Astrocyte of the cerebellum (primary cell): ENCODE results near the gene USP3.
"Not testable (repeated sequence)": the region's sequence is repeated elsewhere in the genome, so short reads cannot be mapped to it uniquely, and the experiment has no call there.

Experiments
- DNase-seq: peaks from one replicate; pipeline ENCODE4 v3.0.0-alpha.2; 2011; ENCODE audit warnings: low read depth
- H3K4me3 ChIP-seq: 2 replicates; pipeline ENCODE4 v1.5.1; 2011; ENCODE audit warnings: mild to moderate bottlenecking, low read depth, low read length, moderate library complexity
- in situ Hi-C: cut with HindIII; loops from 2 replicates; pipeline ENCODE4 v1.10.0; 2017; ENCODE audit warnings: low sequenced_read_pairs
- TF ChIP-seq, protein P1 (sequence below): IDR thresholded peaks from 2 replicates; pipeline ENCODE4 v1.5.1; 2012; ENCODE audit warnings: low read length, low read depth, moderate library complexity, mild to moderate bottlenecking; ENCODE audit errors: missing control alignments

The USP3 gene

DNA sequence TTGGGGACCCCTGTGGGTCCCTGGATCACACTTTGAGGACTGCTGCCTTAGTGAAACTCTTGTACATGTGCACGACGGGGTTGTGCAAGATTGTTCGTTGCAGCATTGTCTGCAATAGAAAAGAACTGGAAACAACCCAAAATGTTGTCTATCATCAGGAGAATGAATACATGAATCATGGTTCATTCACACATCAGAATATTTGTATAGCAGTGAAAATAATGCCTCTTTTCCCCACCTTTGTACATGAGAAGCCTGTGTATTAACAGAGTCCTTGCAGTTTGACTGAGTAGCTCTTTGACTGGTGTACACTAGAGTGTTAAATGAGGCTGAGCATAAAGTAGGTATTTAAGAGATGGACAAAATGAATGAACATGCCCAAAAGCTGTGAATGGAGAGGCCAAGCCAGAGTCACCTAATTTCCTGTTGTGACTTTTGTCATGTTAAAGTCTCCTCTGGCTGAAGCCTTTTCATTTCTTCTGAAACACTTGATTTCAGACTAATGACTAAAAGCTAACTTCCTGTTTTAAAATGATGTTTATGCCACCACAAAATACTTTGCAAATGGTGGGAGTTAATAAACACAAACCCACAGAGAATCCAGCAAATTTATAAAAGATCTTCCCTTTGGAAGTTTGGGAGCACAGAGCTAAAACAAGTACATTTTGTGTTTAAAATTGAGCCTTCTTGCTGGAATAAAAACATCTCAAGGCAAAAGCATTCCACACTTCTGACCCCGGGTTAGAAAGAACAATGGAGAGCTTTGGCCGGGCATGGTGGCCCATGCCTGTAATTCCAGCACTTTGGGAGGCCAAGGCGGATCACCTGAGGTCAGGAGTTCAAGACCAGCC is 20.6 kb upstream of the USP3 start:
- TF ChIP-seq, protein P1, sequence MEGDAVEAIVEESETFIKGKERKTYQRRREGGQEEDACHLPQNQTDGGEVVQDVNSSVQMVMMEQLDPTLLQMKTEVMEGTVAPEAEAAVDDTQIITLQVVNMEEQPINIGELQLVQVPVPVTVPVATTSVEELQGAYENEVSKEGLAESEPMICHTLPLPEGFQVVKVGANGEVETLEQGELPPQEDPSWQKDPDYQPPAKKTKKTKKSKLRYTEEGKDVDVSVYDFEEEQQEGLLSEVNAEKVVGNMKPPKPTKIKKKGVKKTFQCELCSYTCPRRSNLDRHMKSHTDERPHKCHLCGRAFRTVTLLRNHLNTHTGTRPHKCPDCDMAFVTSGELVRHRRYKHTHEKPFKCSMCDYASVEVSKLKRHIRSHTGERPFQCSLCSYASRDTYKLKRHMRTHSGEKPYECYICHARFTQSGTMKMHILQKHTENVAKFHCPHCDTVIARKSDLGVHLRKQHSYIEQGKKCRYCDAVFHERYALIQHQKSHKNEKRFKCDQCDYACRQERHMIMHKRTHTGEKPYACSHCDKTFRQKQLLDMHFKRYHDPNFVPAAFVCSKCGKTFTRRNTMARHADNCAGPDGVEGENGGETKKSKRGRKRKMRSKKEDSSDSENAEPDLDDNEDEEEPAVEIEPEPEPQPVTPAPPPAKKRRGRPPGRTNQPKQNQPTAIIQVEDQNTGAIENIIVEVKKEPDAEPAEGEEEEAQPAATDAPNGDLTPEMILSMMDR = no peak
- DNase-seq = no peak
- H3K4me3 ChIP-seq = no peak overlapping the region
- in situ Hi-C loops = no loop called here

DNA sequence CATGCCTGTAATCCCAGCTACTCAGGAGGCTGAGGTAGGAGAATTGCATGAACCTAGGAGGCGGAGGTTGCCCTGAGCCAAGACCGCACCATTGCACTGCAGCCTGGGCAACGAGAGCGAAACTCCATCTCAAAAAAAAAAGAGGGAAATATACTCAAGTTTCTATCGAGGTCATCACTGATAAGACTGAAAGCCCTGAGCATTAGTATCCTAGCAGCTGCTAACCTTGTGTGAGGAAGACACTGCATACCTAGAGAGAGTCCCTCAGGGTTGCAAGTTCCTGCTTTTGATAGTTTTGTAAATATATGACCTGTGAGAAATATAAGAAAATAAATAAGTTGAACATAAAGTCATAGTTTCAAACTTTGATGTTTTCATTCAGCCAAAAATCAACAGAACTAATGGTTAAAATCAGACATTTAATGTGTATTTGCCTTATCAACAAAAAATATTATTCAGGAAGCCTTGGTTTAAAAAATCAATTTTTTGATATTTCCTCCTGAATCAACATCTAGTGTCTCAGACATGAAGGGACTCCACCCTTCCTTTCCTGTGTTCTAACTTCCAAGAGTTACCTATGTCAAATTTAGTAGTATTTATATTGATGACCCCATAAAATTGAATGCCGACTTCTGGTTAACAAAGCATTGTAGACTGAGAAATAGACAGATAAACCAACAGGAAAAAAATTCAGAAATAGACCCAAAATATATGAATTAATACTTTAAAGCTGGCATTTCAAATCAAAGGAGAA is 19.8 kb upstream of the USP3 start:
- no peak for DNase-seq
- TF ChIP-seq, protein P1 = no peak
- in situ Hi-C loops = no loop called here
- no peak overlapping the region for H3K4me3 ChIP-seq

DNA sequence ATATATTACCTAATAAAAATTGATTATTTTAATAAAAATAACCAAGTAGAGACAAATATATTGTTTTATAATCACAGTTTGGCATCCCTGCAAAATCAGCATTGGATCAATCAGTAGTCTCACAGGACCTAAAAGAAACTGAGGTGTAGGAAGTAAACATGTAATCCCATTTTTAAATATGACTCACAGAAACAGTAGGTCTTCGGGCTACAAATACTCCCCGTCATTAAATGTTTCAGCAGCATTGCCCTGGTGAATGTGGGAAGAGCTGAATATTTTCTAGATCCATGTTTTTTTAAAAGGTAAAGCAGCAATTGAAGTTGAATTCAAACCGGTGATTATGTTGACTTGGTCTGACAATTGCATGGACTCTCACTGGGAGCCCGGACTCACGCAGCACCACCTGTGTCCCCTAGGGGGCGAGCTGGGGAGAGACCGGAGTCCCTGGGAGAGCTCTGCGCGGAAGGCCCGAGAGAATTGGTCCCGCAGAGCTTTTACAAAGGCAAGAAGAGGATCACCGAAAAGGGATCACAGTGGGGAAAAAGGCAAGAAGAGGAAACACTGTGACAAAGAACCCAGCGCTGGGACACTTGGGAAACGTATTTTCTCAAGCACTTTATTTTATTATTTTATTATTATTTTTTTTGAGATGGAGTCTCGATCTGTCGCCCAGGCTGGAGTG is 17.2 kb upstream of the USP3 start:
- TF ChIP-seq, protein P1 = peak; percentile 97
- no peak for DNase-seq
- H3K4me3 ChIP-seq = no peak overlapping the region
- in situ Hi-C loops = no loop called here

DNA sequence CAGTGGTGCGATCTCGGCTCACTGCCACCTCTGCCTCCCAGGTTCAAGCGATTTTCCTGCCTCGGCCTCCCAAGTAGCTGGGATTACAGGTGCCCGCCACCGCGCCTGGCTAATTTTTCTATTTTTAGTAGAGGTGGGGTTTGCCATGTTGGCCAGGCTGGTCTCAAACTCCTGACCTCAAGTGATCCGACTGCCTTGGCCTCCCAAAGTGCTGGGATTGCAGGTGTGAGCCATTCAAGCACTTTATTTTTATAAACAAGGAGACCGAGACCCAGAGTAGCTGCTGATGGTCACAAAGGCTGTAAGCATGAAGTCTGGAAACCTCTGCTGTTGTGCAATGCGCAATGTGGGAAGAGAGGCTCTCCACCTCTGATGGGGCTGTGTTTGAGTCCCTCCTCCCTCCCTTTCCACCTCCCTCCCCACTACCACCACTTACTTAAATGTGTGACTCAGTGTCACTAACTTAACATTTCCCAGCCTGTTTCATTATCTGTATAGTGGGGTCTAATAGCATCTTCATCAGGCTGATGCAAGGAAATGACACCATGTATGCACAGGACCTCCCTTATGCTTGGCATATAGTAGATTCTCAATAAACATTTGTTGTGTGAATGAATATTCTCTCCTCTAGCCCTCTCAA is 16.5 kb upstream of the USP3 start:
- DNase-seq, H3K4me3 ChIP-seq, in situ Hi-C loops: not testable (repeated sequence)

DNA sequence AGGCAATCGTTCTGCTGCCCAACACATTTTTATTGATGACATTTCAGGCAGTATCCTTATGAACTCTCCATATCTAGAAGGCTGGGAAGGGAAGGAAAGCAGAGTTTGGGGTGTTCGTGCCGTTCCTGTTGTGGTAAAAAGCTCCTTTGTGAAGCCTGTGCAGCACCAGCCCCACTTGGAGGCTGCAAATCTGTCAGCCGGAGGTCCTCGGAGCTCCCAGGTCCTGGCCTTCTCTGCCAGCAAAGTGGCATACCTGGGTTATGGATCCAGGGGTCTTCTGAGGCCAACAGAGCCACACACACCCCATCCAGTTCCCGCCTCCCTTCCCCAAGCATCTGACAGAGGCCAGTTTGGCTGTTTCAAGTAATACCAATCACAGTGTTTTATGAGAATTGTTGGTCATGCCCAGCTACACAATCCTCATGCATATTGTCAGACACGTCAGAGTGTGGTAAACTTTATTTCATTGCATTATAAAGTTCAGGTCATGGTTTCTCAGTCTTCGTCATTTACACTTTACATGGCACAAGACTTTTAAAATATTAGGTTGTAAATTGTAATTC is 15.9 kb upstream of the USP3 start:
- no peak for DNase-seq
- no peak overlapping the region for H3K4me3 ChIP-seq
- TF ChIP-seq, protein P1 = no peak
- in situ Hi-C loops = no loop called here

DNA sequence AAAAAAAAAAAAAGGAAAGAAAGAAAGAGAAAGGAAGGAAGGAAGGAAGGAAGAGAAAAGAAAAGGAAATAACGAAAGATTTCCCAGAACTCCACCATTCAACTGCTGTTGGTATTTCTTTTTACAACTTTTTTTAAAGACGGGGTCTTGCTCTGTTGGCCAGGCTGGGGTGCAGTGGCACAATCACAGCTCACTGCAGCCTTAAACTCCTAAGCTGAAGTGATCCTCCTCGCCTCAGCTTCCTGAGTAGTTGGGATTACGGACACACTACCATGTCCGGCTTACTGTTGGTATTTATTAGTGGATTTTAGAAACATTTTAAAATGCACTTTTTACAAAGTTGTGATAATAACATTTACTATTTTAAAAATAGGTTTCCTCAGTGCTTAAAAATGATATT is 15.0 kb upstream of the USP3 start:
- H3K4me3 ChIP-seq = no peak overlapping the region
- TF ChIP-seq, protein P1 = no peak
- no peak for DNase-seq
- in situ Hi-C loops = no loop called here
